Pulmonary artery endothelial cell (primary cell): Measurements from ENCODE around the gene TM4SF1. TPM values are rescaled to one million over a fixed set of nuclear protein-coding genes. Genes with fewer than 3 reads are reported as not detected.

Experiments
- DNase-seq: peaks from one replicate; pipeline ENCODE4 v3.0.0-alpha.2; 2011; ENCODE audit warnings: low read depth, low spot score
- total RNA-seq: library from RNA; depleted of rRNA; stranded (reverse); fragments of >200 nt; gene quantifications from 2 replicates; pipeline ENCODE4 v1.2.3, GENCODE V29; 2014

TM4SF1 gene, protein sequence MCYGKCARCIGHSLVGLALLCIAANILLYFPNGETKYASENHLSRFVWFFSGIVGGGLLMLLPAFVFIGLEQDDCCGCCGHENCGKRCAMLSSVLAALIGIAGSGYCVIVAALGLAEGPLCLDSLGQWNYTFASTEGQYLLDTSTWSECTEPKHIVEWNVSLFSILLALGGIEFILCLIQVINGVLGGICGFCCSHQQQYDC
- 1,009 and 1,063 TPM in 2 replicates for total RNA-seq

- peak; percentile 100 for DNase-seq
Observed at GRCh38 chr3:149377408-149378364, at the start of gene TM4SF1. TM4SF1 (minus strand) TSS chr3:149377649; CDS start chr3:149377547, 102 bp downstream.

- DNase-seq = no peak
Observed at GRCh38 chr3:149426325-149426724, 48.9 kb upstream of the TM4SF1 start.

GRCh38 chr3:149424918-149425317, 47.5 kb upstream of the TM4SF1 start:
- no peak for DNase-seq

DNA sequence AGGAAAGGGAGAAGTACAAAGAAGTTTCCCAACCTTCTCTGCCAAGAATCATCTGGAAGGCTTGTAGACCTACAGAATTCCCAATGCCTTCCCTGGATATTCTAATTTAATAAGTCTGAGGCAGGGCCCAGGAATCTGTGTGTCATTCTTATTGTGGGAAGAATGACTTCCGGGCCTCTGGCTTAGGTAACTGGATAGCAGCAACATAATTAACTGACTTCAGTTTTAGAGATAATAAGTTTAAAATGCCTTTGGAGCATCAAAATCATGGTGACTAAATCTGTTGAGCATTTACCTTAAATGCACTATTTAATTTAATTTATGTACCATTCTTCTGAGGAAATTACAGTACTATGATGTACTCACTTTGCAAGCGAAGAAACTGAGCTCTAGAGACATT, 44.3 kb upstream of the TM4SF1 start:
- no peak for DNase-seq

GRCh38 chr3:149419816-149420215, 42.4 kb upstream of the TM4SF1 start:
- no peak for DNase-seq

GRCh38 chr3:149417727-149418126, 40.3 kb upstream of the TM4SF1 start:
- DNase-seq = no peak

DNA sequence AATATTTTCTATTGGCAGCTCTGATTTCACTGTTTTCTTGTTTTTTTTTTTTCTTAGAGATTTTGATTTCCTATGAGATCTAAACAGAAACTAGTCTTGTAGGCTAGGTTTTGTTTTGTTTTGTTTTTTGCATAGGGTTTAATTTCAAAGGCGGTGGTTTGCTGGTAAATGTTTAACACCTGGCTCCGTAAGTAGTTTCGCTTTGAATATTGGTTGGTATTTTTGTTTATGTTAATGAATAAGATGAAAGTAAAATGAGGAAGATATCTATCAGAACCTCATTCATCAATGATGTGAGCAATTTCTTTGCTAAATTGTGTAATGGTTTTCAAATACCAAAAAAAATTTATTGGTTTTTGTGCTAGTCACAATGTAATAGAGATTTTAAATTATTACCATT, 39.7 kb upstream of the TM4SF1 start:
- no peak for DNase-seq

DNA sequence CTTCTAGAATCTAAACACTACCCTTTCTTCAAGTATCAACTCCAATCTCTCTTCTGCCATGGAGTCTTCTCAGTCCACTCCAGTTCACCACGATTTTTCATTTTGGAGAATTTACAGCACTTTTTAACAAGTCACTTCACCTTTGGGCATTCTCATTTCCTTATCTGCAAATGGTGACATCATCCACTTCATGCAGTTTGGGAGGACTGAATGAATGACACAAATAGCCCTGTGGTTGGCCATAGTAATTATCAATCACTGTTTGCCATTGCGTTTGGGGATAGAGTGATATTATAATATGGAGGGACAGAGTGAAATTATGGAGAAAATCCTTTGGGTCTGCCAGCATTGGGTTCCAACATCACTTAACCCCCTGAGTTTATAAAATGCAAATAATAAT, 38.0 kb upstream of the TM4SF1 start:
- DNase-seq = no peak

- DNase-seq = no peak
Observed at GRCh38 chr3:149414557-149415231, 37.2 kb upstream of the TM4SF1 start.

DNA sequence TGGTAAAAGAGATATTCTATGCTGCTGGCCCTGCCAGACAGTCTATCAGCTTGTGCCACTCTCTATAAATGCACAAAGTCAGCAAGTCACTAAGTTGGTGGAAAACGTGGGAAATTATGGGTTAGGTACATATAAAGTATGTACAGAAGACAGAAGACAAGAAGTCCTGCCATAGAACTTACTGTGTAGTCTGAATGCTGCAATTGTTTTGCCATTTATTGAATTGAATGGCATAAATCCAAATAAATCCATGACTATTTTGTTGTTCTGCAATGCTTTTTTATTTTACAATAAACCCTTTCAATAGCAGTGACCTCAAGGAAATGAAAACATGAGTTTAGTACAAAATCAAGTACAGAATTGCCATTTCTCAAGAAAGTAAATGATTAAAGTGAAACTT, 34.1 kb upstream of the TM4SF1 start:
- no peak for DNase-seq

DNA sequence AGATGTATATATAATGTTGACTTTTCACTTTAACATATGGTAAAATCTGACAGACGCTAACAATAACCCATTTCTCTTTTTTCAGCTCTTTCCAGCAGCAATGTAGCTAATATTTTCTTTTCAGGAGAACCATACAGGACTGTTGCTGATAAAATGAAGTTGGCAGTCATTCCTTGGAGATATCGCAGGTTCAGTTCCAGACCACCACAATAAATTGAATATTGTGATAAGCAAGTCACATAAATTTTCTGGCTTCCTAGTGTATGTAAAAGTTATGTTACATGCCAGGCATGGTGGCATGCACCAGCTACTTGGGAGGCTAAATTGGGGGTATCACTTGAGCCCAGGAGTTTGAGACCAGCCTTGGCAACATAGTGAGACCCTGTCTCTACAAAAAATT, 31.9 kb upstream of the TM4SF1 start:
- no peak for DNase-seq

DNA sequence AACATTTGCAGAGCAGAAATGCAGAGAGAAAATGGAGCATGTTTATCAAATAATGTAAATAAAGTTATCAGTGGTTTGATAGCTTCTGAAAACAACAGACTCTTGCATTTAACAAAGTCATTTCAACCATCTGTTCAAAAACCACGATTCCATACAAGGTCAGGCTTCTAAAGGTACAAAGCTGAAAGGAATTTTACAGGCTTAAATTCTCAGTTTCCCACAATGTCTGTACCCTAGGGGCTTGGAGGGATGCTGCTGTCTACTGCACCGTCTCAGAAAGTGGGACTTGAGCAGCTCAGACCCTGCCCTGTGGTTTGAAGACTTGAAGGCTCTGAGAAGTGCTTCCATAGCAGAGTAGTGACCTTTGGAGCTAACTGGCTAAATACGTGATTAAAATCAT, 30.4 kb upstream of the TM4SF1 start:
- DNase-seq = no peak

GRCh38 chr3:149406244-149406752, 28.8 kb upstream of the TM4SF1 start:
- no peak for DNase-seq

DNA sequence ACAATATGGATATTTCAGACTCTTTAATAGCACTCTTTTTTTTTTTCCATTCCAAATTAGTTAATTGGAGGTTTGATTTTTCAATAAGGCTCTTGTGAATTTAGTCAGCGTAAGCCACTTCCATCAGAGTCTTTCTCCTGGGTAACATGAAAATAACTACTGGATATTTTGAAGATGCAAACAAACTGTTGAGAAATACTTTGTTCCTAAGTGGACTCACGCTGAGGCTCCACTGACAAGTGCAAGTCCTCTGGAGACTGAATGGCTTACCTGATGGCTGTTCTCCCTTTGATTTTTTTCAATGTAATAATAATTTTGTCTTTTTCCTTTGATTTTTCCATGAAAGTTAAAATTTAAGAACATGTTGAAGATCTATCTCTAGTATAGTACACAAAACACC, 26.0 kb upstream of the TM4SF1 start:
- no peak for DNase-seq

DNA sequence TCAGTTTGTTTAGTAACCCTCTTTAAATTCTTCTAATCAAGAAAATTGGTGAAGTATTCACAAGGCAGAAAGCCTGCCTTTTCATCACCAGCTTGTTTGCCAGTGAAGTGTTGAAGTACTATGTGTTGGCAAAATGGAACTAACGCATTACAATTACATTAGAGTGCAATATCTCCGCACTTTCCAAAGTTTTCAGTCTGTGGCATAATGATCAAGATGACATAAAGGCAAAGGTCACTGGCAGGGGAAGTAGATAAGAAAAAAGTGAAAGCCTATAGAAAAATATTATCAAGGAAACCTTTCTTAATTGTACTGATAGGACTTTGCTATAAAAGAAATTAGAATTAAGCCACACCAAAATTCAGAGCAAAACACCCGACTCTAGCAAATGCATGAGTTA, 25.0 kb upstream of the TM4SF1 start:
- no peak for DNase-seq

DNA sequence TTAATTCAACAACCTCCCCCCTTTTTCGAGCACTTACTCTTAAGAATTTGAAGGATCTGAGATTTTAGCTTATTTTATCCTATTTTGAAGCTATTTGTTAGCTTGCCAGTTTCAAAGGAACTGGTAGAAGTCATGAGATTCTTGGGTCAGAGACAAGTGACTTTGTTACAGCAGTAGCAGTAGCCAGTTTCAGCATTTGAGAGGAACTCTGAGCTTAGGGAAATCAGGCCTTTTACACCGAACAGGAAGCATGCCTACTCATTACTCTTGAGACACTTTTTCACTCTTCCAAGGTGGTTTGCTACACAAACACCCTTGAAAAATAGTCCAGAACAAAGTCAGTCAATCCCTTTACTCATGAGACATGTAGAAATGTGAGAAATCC, 24.5 kb upstream of the TM4SF1 start:
- DNase-seq = no peak

DNA sequence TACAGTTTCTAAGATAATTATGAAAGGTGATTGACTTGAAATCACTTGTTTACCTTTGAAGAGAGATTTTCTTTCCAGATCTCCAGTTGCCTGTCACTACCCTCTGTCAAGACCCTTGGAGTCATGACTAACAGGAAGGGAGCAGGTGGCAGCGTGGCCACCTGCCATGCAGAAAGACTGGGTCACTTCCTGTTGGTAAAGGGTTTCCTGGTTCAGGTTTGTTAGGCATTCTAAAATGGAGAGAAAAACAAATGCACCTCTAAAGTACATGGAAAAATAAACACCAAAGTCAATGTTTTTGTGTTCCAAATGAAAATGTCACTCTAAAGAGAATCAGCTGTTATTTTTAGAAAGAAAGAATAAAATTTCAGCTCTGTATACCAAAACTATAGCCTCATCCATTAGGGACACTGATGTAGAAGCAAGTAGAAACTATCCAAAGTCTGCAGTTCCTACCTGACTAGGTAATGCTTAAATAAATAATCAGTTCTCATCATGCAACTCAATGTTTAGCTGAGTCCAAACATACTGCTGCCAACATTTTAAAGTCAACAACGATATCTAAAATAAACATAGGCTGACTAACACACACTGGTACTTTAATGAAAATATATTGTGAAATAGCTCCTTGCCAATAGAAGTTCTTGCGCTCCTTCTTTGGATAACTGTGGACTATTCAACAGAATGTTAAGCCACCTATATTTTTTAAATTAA, 23.9 kb upstream of the TM4SF1 start:
- DNase-seq = no peak

DNA sequence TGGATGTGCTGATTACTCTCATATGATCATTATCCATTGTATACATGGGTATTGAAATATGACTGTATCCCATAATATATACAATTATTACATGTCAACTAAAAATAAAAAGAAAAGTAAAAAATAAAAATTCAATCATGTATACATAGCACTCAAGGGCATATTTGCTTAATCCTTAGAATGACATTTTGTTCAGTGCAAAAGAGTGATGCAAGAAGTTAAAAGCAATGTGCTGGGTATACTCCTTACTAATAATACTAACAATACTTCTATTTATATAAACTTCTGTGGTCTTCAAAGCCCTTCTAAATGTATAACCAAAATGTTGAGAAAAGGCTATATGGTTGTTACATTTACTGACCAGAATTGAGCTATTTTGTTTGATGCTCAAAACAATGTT, 23.2 kb upstream of the TM4SF1 start:
- no peak for DNase-seq

DNA sequence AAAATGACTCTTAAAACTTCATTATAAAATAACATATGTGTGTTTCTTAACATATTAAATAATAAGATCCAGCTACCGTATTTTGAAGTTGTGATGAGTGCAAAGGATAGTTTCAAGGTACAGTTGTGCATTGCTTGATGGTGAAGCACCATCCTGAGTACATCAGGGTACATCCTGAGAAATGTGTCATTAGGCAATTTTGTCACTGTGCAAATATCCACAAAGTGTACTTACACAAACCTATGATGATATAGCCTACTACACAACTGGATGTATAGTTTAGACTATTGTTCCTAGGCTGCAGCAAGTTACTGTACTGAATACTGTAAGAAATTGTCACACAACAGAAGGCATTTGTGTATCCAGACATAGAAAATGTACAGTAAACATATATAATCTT, 20.8 kb upstream of the TM4SF1 start:
- DNase-seq = no peak

DNA sequence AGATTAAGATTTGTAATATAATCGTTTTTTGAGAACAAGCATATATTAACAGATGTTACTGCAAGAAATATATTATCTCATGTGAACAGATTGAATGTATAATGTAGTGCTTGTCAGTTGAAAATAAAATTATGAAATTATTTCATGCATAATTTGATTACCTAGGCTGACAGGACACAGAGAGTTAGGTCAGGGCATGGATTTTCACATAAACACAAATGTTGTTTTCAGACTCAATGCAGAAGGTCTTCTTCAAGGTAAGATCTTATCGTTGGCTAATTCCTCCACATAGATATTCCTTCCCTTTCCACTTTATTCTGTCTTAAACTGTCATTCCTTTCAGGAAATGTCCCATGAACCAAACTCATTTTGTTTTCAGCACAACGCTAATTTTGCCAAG, 20.1 kb upstream of the TM4SF1 start:
- DNase-seq = no peak

GRCh38 chr3:149396476-149396875, 19.0 kb upstream of the TM4SF1 start:
- DNase-seq = no peak
